GM18907 (cell line): ENCODE results near the gene CIDEB.

Experiments
- ATAC-seq: cut with Tn5 transposase; IDR thresholded peaks from one replicate; pipeline ENCODE4 v1.9.1; 2021; ENCODE audit warnings: mild to moderate bottlenecking, moderate library complexity; ENCODE audit not compliant: unreplicated experiment

The CIDEB gene

DNA sequence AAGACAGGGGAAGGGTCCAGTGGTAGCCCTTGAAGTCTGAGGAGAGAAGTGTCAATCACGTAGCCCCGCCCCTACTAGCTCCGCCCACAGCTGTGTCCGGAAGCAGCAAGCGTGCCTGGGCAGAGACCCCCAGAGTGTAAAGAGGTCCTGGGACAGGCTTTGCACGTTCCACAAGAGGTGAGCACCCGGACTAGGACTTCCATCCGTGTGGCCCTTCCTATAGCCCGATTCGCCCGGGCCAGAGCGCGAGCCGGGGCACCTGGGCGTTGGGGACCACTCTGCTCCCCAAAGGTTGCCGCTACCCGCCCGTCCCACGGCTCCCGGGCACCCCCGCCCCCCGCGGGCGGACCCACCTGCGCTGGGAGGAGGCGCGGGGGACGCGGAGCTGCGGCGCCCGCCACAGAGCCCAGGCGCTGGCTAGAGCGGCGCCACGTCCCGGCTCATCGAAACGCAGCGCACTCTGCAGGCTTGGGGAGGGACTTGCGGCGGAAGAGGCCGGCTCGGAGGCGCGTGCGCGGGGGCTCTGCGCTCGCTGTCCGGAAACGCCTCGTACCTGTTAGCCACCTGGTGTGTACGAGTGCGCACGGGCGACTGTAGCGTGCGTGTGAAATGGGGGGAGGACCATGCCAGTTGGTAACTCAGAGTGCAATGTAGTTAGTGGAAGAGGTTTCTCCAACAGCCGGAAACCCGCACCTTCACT lies 36.5 kb downstream of the CIDEB start, which contains the start of gene RABGGTA:
Gene RABGGTA, minus strand, starts transcription at position 464 of the 700 bp plus-strand sequence. CDS start 482 bp downstream, outside the sequence.
- peak; percentile 86 for ATAC-seq

DNA sequence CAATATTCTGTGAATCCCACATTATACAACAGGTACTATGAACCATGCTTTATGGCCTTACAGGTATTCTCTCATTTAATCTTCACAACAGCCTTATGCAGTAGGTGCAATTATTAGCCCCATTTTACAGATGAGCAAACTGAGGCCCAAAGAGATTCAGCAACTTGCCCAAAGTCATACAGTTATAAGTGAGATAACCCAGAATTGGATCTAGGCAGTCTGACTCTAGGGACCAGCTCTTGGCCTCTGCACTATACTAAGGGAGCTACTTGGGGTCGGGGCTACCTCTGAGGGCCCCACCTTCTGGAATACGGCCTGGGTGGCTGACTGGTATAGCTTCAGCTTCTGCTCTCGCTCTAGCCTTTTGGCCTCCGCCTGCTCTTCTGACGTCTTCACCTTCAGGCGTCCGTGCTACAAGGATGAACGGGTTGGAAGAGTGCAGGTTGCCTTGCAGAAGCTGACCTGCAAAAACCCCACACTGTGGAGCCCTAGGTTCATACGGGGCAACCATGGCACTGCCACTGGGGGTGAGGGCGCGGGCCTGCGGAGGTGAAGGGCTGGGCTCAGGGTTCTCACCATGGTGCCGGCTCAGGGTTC lies 37.1 kb downstream of the CIDEB start:
- ATAC-seq: no peak

- no peak for ATAC-seq
Measured at GRCh38 chr14:24269910-24270536, 37.8 kb downstream of the CIDEB start.

DNA sequence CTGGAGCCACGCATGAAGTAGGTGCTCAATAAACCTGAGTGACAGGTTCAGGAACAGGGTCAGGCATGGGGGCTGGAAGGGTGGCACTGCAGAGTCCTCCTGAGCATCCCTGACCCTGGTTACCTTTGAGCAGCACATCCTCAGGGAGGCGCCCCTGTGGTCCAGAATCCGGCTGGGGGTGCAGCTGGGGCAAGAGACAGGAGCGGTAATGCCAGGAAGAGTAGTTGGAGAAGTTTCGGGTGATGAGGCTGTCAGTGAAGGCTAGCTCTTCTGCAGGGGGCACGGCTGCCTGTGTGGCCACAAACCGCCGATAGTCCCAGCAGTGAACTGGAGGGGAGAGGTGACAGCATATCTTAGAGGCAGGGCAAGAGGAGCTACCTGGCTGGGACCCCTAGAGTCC lies 38.4 kb downstream of the CIDEB start:
- no peak for ATAC-seq

- ATAC-seq: no peak
Measured at GRCh38 chr14:24268225-24268624, 39.6 kb downstream of the CIDEB start.

- ATAC-seq: no peak
Measured at GRCh38 chr14:24267516-24267915, 40.3 kb downstream of the CIDEB start.

DNA sequence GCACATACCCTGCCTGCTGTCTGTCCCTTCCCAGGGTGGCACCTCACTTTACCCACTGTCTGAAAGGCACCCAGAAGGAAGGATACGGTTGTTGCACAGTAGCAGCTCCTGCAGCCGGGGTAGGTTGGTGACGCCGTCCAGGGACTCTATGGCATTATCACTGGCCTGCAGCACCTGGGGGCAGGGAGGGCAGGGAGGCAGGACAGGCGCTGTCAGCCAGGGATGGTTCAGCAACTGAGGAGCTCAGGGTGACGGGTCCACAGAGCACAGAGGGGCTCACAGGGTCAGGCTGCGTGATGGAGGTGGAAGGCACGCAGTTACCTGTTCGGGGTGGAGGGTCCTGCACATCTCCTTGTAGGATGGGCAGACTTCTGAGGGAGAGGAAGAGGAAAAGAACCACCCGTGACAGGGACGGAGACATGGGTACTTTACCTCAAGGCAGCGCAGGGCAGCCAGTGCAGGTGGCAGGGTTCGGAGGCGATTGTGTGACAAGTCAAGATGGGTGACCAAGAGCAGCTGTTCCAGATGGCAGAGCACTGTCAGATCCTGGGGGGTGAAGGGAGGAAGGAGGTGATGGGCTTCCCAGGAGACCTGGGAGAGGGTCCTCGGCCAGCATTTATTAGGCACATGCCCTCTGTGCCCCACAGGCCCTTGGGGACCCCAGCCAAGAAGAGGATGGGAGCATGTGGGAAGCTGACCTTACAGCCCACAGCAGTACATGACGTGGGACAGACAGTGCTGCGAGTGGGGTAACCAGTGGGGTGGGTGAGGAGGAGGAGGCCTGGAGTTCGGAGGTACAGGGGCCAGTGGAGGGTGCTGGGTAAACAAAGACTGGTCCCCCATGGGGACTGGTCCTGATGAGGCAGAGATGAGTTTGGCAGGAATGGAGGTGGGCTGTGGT lies 41.2 kb downstream of the CIDEB start:
- ATAC-seq: no peak

GRCh38 chr14:24264298-24264697 lies 43.5 kb downstream of the CIDEB start:
- ATAC-seq: no peak

DNA sequence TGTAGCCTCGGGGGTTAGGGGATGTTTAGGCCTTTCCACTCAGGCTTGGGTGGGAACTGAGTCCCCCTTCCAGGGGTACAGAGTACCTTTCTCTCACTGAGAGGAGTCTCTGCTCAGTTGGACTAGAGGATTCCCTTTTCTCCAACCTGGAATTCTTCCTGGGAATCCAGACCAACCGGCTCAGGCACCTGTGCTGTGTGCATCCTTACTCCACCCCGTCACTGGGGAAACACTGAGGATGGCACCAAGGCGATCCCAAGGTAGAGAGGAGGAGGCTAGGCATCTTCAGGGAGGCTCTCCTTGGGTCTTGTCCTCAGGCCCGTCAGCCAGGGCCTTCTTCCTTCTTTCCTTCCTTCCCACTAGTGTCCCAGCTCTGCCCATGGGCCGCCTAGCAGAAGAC lies 43.9 kb downstream of the CIDEB start:
- ATAC-seq: no peak

- no peak for ATAC-seq
Measured at GRCh38 chr14:24262821-24263733, 44.7 kb downstream of the CIDEB start, which contains the start of gene TGM1. Gene TGM1 (minus strand): TSS chr14:24263177. CDS start chr14:24262352, 825 bp downstream.

DNA sequence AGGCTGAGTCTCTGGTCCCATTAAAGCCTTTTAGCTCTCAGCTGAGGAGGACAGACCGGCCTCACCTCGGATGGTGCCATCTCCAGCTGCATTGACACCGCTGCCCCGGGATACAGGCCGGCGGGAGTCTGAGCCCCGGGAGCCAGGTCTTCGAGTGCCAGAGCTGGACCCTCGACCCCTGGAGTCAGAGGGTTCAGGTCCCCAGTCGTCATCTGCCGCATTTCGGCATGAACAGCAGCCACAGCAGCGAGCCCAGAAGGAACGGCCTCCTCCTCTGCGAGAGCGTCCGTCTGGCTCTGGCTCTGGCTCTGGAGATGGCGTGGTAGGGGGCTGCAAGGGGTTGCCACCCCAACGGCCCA lies 45.8 kb downstream of the CIDEB start:
- ATAC-seq: no peak

- ATAC-seq: no peak
Measured at GRCh38 chr14:24261256-24261968, 46.4 kb downstream of the CIDEB start.

DNA sequence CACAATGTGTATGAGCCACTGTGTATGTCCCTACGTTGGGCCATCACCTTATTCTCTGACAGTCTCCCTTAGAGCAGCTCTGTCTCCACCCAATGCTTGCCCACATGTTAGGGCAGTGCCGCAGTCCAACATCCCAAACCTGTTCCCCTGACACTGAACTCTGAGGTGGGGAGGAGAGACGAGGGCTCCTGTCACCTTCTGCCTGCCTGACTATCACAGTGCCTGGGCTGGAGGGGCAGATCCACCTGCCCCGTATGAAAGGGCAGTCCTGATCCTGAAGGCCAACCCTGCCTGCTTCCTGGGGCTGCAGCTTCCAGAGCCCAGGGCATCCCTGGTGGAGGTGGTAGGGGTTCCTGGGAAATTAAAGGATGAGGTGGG lies 47.0 kb downstream of the CIDEB start:
- no peak for ATAC-seq

DNA sequence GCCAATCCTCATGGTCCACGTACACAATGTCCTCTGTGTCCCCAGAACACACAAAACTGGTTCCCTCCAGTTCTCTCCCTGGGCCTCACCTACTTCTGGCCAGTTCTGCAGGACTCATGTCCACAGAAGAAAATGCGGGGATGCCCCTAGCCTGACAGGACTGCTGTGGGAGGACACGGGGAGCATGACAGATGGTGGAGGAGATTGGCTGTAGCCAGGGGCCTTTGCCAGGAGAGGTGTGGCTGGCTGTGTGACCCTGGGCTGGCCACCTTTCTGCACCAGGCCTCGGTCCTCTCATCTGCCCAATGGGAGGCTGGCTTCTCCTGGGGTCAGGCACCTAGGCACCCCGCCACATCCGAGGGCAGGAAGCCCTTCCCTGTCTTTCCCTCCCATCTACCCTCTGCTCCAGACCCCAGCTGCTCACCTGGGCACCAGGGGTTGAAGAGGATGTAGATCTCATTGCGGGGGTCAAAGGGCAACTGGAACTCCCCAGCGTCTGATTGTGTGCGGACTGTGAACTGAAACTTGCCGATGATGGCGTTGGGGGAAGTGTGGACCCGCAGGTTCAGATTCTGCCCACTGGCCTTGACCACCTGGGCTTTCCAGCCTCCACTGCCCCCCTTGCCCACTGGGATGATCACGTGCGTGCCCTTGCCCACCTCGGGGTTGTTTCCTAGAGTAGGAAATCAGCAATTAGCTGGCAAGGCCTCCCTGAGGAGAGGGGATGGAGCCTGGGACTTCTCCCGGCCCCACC lies 47.6 kb downstream of the CIDEB start:
- no peak for ATAC-seq

GRCh38 chr14:24259282-24260025 lies 48.3 kb downstream of the CIDEB start:
- no peak for ATAC-seq

GRCh38 chr14:24258548-24259265 lies 49.1 kb downstream of the CIDEB start:
- ATAC-seq: no peak

- no peak for ATAC-seq
Measured at GRCh38 chr14:24258119-24258518, 49.7 kb downstream of the CIDEB start.
